Activated CD4-positive, CD25-positive, alpha-beta regulatory T cell treated with anti-CD3 and anti-CD28 coated beads, Interleukin-2, amount 50 U/mL, for 16 hours (primary cell): ENCODE measurements around the gene KCNAB1.
"Not testable (repeated sequence)": the region's sequence is repeated elsewhere in the genome, so short reads cannot be mapped to it uniquely, and the experiment has no call there.

Experiments used
- DNase-seq: peaks from one replicate; pipeline ENCODE4 v3.0.0-alpha.2; 2020; ENCODE audit warnings: low read depth, low spot score

Gene KCNAB1

DNA sequence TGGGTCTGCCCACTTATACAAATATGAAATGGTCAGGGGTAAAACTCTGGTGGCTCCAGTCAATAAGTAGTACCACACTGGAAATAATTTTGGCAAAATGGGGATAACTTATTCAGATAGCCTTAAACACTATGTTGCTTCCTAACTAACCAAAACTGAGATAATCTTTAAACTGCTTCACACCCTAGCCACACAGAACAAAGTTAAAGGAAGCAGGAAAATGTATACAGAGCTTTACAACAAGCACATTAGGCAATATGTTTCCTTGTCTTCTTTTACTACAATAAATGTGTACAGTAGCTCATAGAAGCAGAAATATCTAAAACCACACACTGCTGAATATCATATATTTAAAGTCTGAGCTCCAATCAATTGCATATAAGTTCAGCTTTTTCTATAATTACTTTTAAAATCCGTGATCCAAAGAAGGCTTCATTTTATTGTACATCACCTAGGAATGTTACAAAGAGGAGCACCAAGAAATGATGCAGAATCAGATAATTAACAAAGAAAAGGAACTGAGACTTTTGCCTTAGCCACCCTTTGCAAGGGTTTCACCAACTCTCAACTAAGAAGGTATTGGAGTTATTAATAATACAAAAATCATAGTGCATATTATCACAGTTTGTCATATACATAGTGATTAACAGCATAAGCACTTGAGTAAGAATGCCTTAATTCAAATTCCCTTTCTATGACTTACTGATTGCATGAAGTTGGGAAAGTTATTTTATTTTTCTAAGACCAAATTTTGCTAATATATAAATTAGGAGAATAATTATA is 443.7 kb downstream of the KCNAB1 start:
- no peak for DNase-seq

DNA sequence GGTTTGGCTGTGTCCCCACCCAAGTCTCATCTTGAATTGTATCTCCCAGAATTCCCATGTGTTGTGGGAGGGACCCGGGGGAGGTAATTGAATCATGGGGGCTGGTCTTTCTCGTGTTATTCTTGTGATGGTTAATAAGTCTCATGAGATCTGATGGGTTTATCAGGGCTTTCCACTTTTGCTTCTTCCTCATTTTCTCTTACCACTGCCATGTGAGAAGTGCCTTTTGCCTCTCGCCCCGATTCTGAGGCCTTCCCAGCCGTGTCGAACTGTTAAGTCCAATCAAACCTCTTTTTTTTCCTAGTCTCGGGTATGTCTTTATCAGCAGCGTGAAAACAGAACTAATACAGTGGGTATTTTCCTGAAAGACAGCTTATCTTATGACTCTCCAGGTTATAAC is 448.6 kb downstream of the KCNAB1 start:
- DNase-seq = not testable (repeated sequence)

DNA sequence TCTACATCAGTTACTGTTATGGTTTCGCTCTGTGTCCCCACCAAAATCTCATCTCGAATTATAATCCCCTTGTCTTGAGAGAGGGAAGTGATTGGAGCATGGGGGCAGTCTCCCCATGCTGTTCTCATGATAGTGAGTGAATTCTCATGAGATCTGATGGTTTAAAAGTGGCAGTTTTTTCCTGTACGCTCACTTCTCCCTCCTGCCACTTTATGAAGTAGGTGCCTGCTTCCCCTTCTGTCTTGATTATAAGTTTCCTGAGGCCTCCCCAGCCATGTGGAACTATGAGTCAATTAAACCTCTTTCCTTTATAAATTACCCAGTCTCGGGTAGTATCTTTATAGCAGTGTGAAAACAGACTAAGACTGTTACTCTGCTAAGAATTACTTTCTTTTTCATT is 449.5 kb downstream of the KCNAB1 start:
- DNase-seq = not testable (repeated sequence)

DNA sequence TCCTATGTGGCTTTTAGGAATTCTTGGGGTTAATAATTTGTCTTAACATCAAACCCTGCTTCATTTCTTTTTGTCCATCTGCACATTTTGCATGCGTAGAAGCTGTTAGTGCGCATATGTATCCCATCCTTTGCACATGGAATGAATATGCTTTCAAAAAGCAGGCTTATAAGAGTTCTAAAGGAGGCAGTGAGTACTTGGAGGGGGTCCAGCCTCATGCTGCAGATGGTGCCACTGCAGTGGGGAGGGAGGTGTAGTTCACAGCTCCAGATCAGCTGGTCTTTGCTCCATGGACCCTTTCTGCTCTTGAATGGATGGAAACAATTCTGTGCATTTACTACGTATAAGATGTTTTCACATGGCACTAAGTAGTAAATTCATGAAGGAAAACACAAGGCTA is 455.3 kb downstream of the KCNAB1 start:
- no peak for DNase-seq

DNA sequence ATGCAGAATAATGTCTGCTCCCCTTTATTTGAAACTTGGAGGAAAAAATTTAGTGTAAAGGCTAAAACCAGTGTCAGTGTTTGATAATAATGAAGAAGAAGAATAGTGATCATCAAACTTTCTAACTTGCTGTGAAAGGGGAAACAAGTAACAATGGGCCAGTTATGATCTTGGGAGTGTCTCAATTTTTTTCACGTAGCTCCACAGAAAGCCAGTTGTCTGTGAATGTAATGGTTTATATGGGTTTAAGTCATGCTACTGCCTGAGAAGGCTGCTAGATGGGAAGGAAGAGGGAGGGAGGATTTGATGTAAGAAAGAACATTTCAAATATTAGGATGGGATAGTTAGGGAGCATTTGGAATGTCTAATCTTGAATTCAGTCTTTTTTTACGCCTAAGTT is 455.7 kb downstream of the KCNAB1 start:
- no peak for DNase-seq

DNA sequence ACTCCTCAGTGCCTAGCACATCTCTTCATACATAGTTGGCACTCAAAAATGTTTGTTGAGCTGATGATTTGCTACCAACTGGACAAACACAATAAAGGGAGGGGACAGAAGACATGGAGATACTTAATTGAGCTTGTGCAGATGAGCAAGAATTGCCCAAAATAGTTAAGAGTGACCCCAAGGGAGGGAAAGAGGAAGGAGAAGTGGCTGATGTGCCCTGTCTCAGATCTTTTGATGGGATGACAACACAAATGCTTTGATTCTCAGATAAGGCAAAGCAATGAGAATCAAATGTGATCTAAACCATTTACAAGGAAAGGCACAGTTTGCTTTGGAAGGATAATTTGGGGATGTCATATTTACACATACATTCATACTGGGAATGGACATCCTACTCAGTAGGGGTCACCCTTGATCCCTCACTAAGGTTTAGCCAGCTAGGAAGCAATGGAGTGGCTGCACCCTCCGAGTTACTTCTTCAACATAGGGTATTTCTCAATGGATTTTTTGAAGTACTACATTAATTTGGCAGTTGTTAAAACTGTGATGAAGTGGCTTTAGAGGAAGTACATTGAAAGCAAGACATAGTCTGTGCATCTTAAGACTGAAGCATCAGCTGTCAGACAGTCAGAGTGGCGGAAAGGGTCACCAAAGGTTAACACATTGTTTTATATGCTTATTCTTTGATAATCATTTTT is 456.4 kb downstream of the KCNAB1 start:
- no peak for DNase-seq

DNA sequence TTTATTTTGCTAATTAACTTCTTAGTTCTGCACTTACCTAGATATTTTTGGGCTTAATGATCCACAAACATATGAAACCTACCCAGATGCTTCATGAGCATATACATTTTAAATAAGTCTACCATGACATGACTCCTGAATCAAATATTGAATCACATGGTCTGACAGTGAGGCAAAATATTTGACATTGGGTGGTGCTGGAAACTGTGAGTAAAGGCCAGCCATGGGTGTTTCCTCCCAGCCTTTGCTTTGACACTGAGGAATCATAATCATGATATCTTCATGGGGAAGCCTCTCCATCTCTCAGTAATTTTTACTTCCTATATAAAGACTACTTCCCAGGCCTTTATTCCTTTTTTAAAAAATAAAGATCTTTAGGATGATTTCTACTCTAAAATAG is 457.4 kb downstream of the KCNAB1 start:
- no peak for DNase-seq

DNA sequence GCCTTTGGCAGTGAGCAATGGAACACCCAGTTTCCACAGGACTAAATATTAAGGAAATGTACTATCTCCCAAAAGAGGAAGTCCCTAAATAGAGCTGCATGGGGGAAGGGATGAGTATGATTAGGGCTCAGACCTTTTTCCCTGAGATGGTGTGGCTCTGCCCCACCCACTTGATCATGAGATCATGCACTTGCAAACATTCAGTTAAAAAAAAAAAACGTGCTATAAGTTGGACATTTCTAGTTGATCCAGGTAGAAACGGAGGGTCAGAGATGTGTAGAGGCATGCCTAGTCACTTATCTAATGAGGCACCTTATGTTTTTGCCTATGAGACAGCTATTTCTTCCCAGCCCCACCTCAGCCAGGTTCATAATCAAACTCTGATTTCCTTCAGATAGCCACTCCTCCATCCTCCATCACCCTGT is 459.1 kb downstream of the KCNAB1 start:
- no peak for DNase-seq

DNA sequence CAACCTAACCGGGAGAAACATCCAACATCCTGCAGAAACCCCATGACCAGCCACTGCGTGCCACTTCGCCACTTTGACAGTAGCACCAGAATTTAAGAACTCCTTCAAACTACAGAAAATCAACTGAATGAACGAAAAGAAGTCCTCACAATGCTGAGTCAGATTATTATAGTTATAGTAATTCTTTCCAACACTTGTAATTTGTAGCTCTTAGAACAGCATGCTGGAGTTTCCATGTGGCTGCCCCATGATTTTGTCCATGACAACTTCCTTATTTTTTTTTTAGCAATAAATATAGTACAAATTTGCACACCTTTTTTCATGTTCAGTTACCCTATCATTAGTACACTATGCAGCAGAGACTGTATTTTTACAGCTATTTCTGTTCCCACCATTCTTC is 460.7 kb downstream of the KCNAB1 start:
- DNase-seq = no peak

DNA sequence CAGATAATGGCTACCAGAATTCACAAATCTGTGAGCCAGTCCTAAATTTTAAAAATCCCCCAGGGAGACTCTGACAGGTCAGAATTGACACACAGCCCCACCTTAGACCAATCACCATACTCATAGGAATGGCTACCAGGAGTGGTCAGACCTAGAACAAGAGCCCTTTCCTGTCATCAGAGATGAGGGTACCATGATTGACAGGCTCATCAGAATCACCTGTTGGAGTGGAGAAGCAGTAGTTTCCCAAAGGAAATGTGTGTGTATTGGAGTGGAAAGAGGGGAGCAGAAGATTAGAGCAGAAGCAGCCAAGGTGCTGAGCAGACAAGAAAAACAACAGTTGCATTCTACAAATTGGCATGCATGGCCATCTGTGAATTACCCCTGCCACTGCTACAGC is 461.6 kb downstream of the KCNAB1 start:
- no peak for DNase-seq

DNA sequence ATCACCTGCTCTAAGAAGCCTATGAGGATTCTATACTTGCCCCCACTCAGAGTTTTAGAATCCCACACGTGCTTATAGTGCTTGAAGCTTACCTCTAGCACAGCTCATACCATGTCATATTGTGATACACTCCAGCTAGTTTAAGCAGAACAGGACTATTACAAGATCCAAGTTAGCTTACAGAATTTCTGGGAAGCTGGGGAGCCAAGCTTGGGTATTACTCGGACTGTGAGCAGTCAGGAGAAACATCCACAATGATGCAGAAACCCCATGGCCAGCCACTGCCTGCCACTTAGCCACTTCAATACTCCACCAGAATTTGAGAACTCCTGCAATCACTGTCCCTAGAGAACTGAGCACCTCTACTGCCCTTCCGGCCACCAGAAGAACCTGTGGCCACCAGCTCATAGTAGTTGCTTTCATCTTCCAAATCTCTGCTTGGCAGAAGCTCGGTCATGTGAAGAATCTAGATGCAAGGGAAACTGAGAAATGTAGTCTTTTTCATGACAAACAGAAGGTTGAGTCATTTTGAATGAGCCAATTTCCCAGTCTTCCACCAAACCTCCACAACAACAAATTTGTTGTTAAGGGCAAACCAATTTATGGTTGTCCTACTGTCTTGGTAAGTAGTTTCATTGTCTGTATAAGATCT is 462.3 kb downstream of the KCNAB1 start:
- no peak for DNase-seq

DNA sequence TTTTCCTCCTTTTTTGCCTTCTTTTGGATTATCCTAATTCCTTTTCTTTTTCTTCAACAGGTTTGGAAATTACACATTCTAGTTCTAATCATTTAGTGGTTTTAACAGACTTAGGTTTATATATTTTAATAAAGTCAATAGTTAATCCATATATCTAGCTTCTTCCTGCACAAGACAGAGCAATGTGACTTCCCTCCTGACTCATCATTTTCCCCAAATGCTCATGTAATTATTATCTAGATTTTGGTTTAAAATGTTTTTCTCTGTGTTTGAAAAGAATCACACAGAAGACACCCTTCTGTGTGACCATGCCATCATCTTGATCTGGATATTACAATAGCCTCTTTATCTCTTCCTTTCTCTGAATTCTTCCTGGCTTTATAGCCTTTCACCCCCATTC is 463.1 kb downstream of the KCNAB1 start:
- no peak for DNase-seq

DNA sequence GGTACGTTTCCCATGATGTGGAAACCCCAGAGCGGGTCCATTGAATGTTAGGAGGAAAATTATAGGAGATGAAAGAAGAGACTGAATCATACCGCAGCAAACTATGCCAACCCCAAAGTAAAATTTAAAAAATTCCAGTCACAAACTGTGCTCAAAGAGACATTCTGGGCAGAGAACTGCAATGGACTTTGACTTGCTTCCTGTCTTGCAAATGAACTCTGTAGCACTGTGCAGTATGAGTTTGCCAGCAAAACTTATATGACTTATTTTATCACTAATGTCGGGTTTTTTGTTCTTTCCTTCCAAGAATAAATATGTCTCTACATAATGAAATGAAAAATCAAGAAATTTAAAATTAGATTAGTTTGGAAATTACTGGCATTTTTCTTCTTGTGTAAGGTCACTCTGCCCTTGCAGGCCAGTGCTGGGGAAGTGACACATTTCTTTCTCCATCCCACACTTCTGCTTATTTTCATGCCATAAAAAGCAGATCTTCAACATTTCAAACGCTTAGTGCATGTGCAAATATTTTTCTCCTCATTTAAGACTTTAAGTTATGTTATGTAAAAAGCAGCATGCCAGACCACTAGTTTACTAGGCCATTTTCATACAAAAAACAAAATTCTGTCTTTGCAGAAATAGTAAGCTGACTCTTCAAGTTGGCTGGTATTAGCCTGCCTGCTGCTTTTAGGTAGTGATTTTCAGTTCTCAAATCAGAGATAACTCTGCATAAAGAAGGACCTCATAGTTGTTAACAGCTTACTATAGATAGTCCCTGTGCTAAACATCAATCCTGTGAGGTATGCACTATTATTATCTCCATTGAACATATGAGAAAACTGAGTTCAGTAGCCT is 466.8 kb downstream of the KCNAB1 start:
- DNase-seq = no peak

DNA sequence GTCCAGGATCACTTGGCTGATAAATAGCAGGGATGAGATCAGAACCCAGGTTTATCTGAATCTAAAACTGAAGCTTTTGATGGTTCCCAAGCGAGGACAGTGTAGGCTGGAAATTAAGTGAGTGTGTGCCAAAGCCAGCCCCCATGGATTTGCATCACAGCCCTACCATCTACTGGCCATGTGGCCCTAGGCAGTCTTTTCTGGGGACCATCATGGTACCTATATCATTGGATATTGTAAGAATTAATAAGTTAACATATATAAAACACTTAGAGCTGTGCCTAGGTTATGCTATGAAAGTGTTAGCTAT is 467.3 kb downstream of the KCNAB1 start:
- DNase-seq = no peak
